GM12873 (cell line): ENCODE data around the gene SLC2A3.

ENCODE experiments used
- TF ChIP-seq, protein P1 (sequence below): IDR thresholded peaks from 2 replicates; pipeline ENCODE4 v1.5.1; 2012; ENCODE audit warnings: low read depth, mild to moderate bottlenecking, moderate library complexity, low read length, control low read depth; ENCODE audit not compliant: insufficient read depth; ENCODE audit errors: missing control alignments

Gene SLC2A3

DNA sequence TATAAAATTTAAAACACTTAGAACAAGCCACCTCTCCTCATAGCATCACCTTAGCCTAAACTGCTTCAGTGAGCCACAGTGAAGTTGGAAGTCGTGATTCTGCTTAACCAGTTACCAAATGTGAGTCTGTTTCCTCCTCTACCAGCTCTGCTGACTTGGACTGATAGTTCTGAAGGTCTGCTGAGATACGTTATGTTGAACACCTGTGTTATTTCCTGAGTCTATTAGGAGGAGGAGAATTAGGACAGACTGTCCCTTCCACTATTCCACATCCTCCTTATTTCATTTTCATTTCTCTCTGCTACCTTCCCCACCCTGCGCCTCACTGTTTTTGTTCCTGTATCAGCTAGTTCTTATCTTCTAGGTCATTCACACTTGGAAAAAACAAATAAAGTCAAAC lies 65.7 kb downstream of the SLC2A3 start:
- TF ChIP-seq, protein P1, sequence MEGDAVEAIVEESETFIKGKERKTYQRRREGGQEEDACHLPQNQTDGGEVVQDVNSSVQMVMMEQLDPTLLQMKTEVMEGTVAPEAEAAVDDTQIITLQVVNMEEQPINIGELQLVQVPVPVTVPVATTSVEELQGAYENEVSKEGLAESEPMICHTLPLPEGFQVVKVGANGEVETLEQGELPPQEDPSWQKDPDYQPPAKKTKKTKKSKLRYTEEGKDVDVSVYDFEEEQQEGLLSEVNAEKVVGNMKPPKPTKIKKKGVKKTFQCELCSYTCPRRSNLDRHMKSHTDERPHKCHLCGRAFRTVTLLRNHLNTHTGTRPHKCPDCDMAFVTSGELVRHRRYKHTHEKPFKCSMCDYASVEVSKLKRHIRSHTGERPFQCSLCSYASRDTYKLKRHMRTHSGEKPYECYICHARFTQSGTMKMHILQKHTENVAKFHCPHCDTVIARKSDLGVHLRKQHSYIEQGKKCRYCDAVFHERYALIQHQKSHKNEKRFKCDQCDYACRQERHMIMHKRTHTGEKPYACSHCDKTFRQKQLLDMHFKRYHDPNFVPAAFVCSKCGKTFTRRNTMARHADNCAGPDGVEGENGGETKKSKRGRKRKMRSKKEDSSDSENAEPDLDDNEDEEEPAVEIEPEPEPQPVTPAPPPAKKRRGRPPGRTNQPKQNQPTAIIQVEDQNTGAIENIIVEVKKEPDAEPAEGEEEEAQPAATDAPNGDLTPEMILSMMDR: no peak
